ENCODE data around the gene IL18RAP.

Gene IL18RAP

DNA sequence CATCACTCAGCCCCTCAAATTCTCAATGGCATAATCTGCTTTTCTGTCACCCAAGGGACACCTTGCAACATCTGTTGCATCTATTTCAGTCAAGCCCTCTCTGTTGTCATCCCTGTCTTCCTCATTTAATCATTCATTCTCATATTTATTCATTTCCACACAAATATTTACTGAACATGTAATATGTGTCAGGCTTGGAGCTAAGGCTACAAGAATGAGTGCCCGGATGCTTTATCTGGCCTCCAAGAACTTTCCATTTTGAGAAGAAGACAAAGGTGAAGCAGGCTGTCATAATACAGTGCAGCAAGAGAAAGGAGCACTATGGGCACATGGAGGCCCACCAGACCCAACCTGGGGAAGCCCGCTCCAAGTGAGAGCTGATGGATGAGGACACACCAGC lies 15.6 kb downstream of the IL18RAP start:
- no peak overlapping the region for H3K27ac ChIP-seq (ENCODE audit: low read depth, low read length)
- no peaks in the 10 kb centered on the region for H3K9me3 ChIP-seq (ENCODE audit: insufficient read depth, low read depth, low read length)
- H3K9ac ChIP-seq (ENCODE audit: low read depth, low read length), result no peak overlapping the region
- H3K4me3 ChIP-seq (ENCODE audit: low read length), result no peak overlapping the region
- 95% methylated on average over 2 of the region's 2 CpGs for WGBS
- no peaks in the 10 kb centered on the region for H3K27me3 ChIP-seq (ENCODE audit: insufficient read depth, low read length)
- H3K4me1 ChIP-seq (ENCODE audit: insufficient read depth, low read length), result no peaks in the 10 kb centered on the region
- H3K36me3 ChIP-seq (ENCODE audit: insufficient read depth, low read length), result no peaks in the 10 kb centered on the region

DNA sequence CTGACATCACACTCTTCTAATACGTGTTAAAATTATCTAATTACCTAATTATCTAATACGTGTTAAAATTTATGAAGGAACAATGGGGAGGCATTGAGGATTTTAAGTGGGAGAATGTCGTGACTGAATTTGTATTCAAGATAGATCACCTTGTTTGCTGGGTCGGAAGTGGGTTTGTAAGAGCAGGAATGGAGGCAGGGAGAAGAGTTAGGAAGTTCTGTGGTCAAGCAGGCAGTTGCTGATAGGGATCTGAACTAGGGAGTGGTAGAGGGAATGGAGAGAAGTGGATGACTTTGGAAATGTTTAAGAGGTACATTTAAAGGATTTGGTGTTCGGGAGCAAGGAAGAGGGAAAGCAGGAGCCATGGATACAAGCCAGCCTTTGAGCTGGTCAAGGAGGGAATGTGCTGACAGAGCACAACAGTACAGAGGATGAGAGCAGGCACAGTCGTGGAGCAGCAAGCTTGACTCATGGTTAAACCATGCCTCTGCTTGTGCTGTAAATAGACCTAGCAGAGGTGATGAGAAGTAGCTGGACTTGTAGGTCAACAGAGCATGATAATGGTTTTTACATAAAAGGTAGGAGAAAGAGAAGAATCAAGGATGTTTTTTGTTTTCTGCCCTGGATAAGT lies 16.2 kb downstream of the IL18RAP start:
- H3K36me3 ChIP-seq (ENCODE audit: insufficient read depth, low read length), result no peaks in the 10 kb centered on the region
- no peaks in the 10 kb centered on the region for H3K9me3 ChIP-seq (ENCODE audit: insufficient read depth, low read depth, low read length)
- H3K4me3 ChIP-seq (ENCODE audit: low read length), result no peak overlapping the region
- no peak overlapping the region for H3K9ac ChIP-seq (ENCODE audit: low read depth, low read length)
- WGBS, result 59% methylated on average over 5 of the region's 6 CpGs
- H3K4me1 ChIP-seq (ENCODE audit: insufficient read depth, low read length), result no peaks in the 10 kb centered on the region
- H3K27ac ChIP-seq (ENCODE audit: low read depth, low read length), result no peak overlapping the region
- no peaks in the 10 kb centered on the region for H3K27me3 ChIP-seq (ENCODE audit: insufficient read depth, low read length)

DNA sequence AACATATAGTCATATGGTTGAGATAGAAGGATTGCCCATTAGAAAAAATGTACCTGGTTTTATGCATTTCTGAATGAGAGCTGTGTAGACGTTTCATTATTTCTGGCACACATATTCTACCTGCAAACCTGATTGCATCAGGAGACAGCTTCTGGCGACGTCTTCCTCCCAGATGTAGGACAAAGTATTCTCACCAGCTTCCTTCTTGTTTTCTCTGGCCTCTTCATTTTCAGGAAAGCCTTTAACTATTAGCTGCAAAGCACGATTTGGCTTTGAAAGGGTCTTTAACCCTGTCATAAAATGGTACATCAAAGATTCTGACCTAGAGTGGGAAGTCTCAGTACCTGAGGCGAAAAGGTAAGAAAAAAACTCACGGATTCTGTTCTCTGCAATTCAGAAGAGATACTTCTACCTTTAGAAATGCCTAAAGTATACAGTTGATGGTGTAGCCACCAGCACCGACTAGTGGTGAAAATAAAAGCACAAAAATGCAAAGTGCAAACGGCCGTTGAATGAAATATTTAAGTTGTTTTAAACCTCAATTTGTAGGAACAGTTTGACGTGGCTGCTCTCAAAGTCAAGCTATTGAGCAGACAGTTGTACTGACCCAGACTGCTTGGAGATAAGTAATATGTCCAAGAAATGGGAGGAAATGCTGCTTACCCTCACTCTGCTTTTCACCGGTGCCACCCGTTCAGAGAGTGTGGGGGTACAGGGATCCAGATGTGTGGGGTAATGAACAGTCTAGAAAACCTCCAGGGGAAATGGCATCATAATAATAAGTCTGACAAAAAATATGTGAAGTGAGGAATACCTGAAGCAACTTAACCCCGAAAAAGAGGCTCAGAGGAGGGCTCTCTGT lies 20.2 kb downstream of the IL18RAP start:
- WGBS, result 64% methylated on average over 13 of the region's 13 CpGs
- Histone ChIP-seq H3K4me1 (ENCODE audit: insufficient read depth, low read length) (no peaks in the 10 kb centered on the region), H3K27ac (ENCODE audit: low read depth, low read length) (no peak overlapping the region), H3K9me3 (ENCODE audit: insufficient read depth, low read depth, low read length) (no peaks in the 10 kb centered on the region), H3K27me3 (ENCODE audit: insufficient read depth, low read length) (no peaks in the 10 kb centered on the region), H3K9ac (ENCODE audit: low read depth, low read length) (no peak overlapping the region), H3K36me3 (ENCODE audit: insufficient read depth, low read length) (no peaks in the 10 kb centered on the region), H3K4me3 (ENCODE audit: low read length) (no peak overlapping the region)

DNA sequence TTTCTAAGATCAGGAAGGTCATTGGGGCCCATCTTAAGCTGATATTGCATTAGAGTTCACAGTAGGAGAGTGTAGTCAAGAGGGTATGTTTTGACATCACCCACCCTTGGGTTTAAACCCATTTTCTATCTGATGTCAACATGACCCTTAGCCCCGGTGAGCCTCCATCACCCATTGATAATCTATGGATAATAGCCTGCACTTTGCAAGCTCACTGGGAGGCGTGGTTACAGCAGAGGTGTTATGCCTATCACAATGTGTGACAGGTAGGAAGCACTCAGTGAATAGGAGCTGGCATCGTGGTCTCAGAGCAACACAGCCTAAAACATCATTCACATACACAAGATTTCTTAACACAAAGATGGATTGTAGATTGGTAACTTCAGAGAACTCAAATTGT lies 21.3 kb downstream of the IL18RAP start:
- Histone ChIP-seq H3K4me3 (ENCODE audit: low read length) (no peak overlapping the region), H3K27ac (ENCODE audit: low read depth, low read length) (no peak overlapping the region), H3K9ac (ENCODE audit: low read depth, low read length) (no peak overlapping the region), H3K36me3 (ENCODE audit: insufficient read depth, low read length) (no peaks in the 10 kb centered on the region), H3K4me1 (ENCODE audit: insufficient read depth, low read length) (no peaks in the 10 kb centered on the region), H3K9me3 (ENCODE audit: insufficient read depth, low read depth, low read length) (no peaks in the 10 kb centered on the region), H3K27me3 (ENCODE audit: insufficient read depth, low read length) (no peaks in the 10 kb centered on the region)
- 80% methylated on average over 2 of the region's 3 CpGs for WGBS

DNA sequence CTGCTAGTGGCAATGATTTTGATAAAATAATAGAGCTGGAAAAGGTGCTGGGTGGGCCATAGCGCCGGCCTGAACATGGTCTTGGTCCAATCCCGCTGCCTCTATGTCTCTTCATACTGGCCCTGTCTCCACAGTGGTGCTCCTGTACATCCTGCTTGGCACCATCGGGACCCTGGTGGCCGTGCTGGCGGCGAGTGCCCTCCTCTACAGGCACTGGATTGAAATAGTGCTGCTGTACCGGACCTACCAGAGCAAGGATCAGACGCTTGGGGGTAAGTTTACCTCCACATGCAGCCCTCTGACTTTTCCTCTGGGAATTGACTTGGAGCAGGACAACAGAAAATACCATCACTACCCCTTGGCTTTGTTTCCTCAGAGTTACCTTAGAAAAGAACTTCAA lies 24.0 kb downstream of the IL18RAP start:
- Histone ChIP-seq H3K4me1 (ENCODE audit: insufficient read depth, low read length) (no peaks in the 10 kb centered on the region), H3K9ac (ENCODE audit: low read depth, low read length) (no peak overlapping the region), H3K9me3 (ENCODE audit: insufficient read depth, low read depth, low read length) (no peaks in the 10 kb centered on the region), H3K4me3 (ENCODE audit: low read length) (no peak overlapping the region), H3K27ac (ENCODE audit: low read depth, low read length) (no peak overlapping the region), H3K27me3 (ENCODE audit: insufficient read depth, low read length) (no peaks in the 10 kb centered on the region), H3K36me3 (ENCODE audit: insufficient read depth, low read length) (no peaks in the 10 kb centered on the region)
- 97% methylated on average over 9 of the region's 9 CpGs for WGBS

DNA sequence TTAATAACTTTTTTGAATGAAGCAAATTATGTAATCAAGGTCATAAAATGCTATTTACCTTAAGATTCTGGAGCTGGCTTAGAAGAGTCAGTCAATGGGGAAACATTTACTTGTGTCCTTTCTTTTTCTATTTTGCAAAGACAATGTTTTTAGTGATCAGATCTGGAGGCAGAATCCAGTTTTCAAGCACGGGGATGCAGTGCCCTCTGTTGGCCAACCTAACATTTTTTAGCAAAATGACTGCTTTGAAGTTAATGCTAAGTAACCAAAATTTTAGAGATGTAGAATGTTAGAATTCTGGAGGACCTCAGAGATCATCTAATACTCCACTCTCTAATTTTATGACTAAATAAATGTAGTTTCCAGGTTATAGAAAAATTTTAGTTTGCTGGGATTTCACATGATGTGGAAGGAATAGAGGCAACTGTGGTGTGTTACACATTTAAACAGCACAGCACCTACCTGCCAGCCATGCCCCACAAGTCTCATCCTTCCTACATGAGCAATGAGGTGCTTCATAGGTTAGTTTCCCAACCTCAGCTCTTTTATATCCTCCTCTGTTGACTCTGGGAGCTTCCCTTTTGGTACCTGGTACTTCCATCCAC lies 26.5 kb downstream of the IL18RAP start:
- 0% methylated on average over 1 of the region's 1 CpG for WGBS
- no peak overlapping the region for H3K9ac ChIP-seq (ENCODE audit: low read depth, low read length)
- H3K27ac ChIP-seq (ENCODE audit: low read depth, low read length), result no peak overlapping the region
- no peaks in the 10 kb centered on the region for H3K9me3 ChIP-seq (ENCODE audit: insufficient read depth, low read depth, low read length)
- H3K4me3 ChIP-seq (ENCODE audit: low read length), result no peak overlapping the region
- H3K27me3 ChIP-seq (ENCODE audit: insufficient read depth, low read length), result no peaks in the 10 kb centered on the region
- no peaks in the 10 kb centered on the region for H3K36me3 ChIP-seq (ENCODE audit: insufficient read depth, low read length)
- no peaks in the 10 kb centered on the region for H3K4me1 ChIP-seq (ENCODE audit: insufficient read depth, low read length)

DNA sequence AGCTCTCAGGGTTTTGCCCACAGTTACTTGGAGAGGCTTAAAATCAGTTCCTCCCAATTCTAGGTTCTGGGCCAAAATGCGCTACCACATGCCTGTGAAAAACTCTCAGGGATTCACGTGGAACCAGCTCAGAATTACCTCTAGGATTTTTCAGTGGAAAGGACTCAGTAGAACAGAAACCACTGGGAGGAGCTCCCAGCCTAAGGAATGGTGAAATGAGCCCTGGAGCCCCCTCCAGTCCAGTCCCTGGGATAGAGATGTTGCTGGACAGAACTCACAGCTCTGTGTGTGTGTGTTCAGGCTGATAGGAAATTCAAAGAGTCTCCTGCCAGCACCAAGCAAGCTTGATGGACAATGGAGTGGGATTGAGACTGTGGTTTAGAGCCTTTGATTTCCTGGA lies 29.0 kb downstream of the IL18RAP start:
- Histone ChIP-seq H3K9ac (ENCODE audit: low read depth, low read length) (no peak overlapping the region), H3K36me3 (ENCODE audit: insufficient read depth, low read length) (no peaks in the 10 kb centered on the region), H3K27me3 (ENCODE audit: insufficient read depth, low read length) (no peaks in the 10 kb centered on the region), H3K9me3 (ENCODE audit: insufficient read depth, low read depth, low read length) (no peaks in the 10 kb centered on the region; the same call in 1 of the 2 replicates), H3K27ac (ENCODE audit: low read depth, low read length) (no peak overlapping the region), H3K4me3 (ENCODE audit: low read length) (no peak overlapping the region), H3K4me1 (ENCODE audit: insufficient read depth, low read length) (no peaks in the 10 kb centered on the region)
- 56% methylated on average over 2 of the region's 2 CpGs for WGBS

DNA sequence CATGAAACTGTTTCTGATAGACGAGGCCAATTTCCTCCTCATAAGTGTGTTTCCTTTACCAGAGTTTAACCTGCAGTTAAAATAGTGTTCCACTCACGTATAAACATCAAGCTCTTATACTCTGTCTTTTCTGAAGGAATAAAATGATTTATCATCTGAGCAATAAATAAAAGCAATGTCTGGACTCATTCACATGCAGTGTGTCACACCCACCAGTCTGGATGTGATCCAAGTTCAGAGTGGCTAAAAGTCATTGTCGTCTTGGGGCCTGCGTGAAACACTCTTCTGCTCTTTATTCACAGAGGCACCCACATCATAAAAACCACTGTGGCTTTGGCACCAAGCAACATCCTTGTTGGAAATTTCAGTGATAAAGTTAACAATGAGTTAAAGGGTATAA lies 30.5 kb downstream of the IL18RAP start:
- H3K27me3 ChIP-seq (ENCODE audit: insufficient read depth, low read length), result no peaks in the 10 kb centered on the region
- H3K27ac ChIP-seq (ENCODE audit: low read depth, low read length), result no peak overlapping the region
- no peak overlapping the region for H3K9ac ChIP-seq (ENCODE audit: low read depth, low read length)
- 93% methylated on average over 4 of the region's 4 CpGs for WGBS
- no peaks in the 10 kb centered on the region; the same call in 1 of the 2 replicates for H3K9me3 ChIP-seq (ENCODE audit: insufficient read depth, low read depth, low read length)
- H3K4me3 ChIP-seq (ENCODE audit: low read length), result no peak overlapping the region
- no peaks in the 10 kb centered on the region for H3K36me3 ChIP-seq (ENCODE audit: insufficient read depth, low read length)
- no peaks in the 10 kb centered on the region for H3K4me1 ChIP-seq (ENCODE audit: insufficient read depth, low read length)

DNA sequence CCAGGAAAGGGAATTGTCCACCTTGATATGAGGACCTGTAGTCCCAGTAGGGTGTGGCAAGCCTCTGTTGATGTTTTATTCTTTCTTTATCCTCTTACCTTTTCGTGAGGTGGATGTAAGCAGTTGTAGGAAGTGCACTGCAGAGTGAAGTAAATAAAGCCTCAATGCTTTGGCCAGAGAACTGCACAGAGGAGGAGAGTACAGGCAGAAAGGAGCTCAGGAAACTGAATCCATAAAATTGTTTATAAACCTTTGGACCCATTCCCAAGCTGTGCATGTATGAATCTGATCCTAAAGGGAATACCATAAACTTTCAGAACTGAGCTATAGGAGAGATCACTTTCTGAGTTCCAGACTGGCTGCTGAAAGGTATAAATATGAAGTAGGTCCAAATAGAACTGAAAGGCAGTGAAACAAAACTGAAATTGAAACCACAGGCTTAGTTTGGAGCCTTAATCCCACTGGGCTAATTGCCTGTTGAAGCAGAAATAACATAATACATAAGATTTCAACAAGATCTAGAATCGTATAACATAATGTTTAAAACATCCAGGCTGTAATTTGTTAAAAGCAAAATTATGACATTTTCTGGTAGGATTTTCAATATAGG lies 32.2 kb downstream of the IL18RAP start:
- no peaks in the 10 kb centered on the region for H3K4me1 ChIP-seq (ENCODE audit: insufficient read depth, low read length)
- H3K9ac ChIP-seq (ENCODE audit: low read depth, low read length), result no peak overlapping the region
- no peaks in the 10 kb centered on the region; the same call in 1 of the 2 replicates for H3K27me3 ChIP-seq (ENCODE audit: insufficient read depth, low read length)
- H3K27ac ChIP-seq (ENCODE audit: low read depth, low read length), result no peak overlapping the region
- no peaks in the 10 kb centered on the region; the same call in 1 of the 2 replicates for H3K9me3 ChIP-seq (ENCODE audit: insufficient read depth, low read depth, low read length)
- no peak overlapping the region for H3K4me3 ChIP-seq (ENCODE audit: low read length)
- 92% methylated on average over 2 of the region's 2 CpGs for WGBS
- no peaks in the 10 kb centered on the region for H3K36me3 ChIP-seq (ENCODE audit: insufficient read depth, low read length)

DNA sequence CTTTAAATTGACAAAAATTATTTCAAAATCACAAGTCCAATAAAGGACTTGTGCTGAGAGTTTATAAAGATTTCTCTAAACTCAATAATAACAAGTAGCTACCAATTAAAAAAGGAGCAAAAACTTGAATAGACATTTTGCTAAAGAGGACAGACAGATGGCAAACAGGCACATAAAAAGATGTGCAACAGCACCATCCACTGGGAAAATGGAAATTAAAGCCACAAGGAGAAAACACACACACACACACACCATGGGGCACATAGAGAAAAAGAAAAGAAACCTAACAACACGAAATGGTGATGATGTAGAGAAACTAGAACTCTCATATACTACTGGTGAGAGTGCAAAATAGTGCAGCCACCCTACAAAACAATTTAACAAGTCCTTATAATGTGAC lies 37.5 kb downstream of the IL18RAP start:
- H3K36me3 ChIP-seq (ENCODE audit: insufficient read depth, low read length), result no peaks in the 10 kb centered on the region
- H3K27me3 ChIP-seq (ENCODE audit: insufficient read depth, low read length), result no peaks in the 10 kb centered on the region; the same call in 1 of the 2 replicates
- no peak overlapping the region for H3K9ac ChIP-seq (ENCODE audit: low read depth, low read length)
- no peak overlapping the region for H3K4me3 ChIP-seq (ENCODE audit: low read length)
- no CpG with 5 or more reads among the region's 1 CpG for WGBS
- H3K4me1 ChIP-seq (ENCODE audit: insufficient read depth, low read length), result no peaks in the 10 kb centered on the region
- H3K27ac ChIP-seq (ENCODE audit: low read depth, low read length), result no peak overlapping the region
- H3K9me3 ChIP-seq (ENCODE audit: insufficient read depth, low read depth, low read length), result no peaks in the 10 kb centered on the region; the same call in 1 of the 2 replicates

DNA sequence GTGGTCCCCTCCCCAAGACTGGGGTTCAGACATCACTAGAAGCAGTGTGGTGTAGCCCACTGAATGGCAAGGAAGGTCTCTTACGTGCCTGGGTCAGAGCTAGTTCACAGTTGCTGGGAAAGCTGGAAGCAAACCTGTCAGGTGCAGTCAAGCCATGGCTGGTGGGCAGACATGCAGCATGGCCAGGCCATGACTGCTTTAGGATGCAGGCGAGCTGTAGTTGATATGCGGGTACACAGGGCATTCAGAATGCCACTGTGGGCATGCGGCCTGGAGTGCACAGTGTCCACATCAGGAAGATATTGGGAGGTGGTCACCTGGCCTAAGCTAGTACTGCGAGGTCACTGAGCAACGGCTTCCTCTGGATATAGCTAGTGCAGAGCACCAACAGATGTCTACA lies 38.2 kb downstream of the IL18RAP start:
- H3K36me3 ChIP-seq (ENCODE audit: insufficient read depth, low read length), result no peaks in the 10 kb centered on the region
- no peaks in the 10 kb centered on the region for H3K4me1 ChIP-seq (ENCODE audit: insufficient read depth, low read length)
- WGBS, result 90% methylated on average over 6 of the region's 6 CpGs
- H3K9ac ChIP-seq (ENCODE audit: low read depth, low read length), result no peak overlapping the region
- no peak overlapping the region for H3K27ac ChIP-seq (ENCODE audit: low read depth, low read length)
- no peaks in the 10 kb centered on the region for H3K9me3 ChIP-seq (ENCODE audit: insufficient read depth, low read depth, low read length)
- no peaks in the 10 kb centered on the region; the same call in 1 of the 2 replicates for H3K27me3 ChIP-seq (ENCODE audit: insufficient read depth, low read length)
- no peak overlapping the region for H3K4me3 ChIP-seq (ENCODE audit: low read length)
